T-cell (primary cell): ENCODE measurements around the gene SDHA. TPM values are rescaled to one million over a fixed set of nuclear protein-coding genes. Genes with fewer than 3 reads are reported as not detected.
"Not testable (repeated sequence)": the region's sequence is repeated elsewhere in the genome, so short reads cannot be mapped to it uniquely, and the experiment has no call there.

Experiments
- ATAC-seq, 4 experiments: fragments of 200-7000 bp in 3 of 4; fragments of 150-1000 bp in 1 of 4; cut with Tn5 transposase; replicated peaks in 1 of 4; 1 replicate in 3 of 4; 2 replicates in 1 of 4; pipeline ENCODE4 v1.10.0; 2021; ENCODE audit warnings: moderate library complexity in 3 of 4, mild to moderate bottlenecking in 2 of 4, moderate number of reproducible peaks in 1 of 4
- CTCF ChIA-PET, 2 donors: fragments of 300-600 bp; sonication (Branson Sonifier 250); formaldehyde crosslinking; loops; one replicate each; lab custom pipeline; 2022; ENCODE audit warnings: antibody characterized with exemption in 2 of 2; lab: Charles Lee
- POLR2A ChIA-PET, 2 donors: fragments of 300-600 bp; sonication (Branson Sonifier 250); formaldehyde crosslinking; loops; one replicate each; lab custom pipeline; 2022; ENCODE audit warnings: antibody characterized with exemption in 2 of 2; lab: Charles Lee
- DNase-seq, 35 experiments: peaks; one replicate each; pipeline versions ENCODE4 v3.0.0 to v3.0.0-alpha.2; 2013 to 2023
- H3K27ac ChIP-seq: one replicate; pipeline ENCODE4 v1.5.1; 2013; ENCODE audit warnings: low read length
- H3K27me3 ChIP-seq, 2 experiments: replicated peaks in 1 of 2; 1 replicate in 1 of 2; 2 replicates in 1 of 2; pipeline versions ENCODE4 v1.6.1 to v1.7.0; 2013; ENCODE audit warnings: low read length in 1 of 2, mixed read lengths in 1 of 2; ENCODE audit not compliant: control insufficient read depth in 2 of 2, insufficient read depth in 2 of 2; ENCODE audit errors: extremely low read depth in 1 of 2
- H3K36me3 ChIP-seq, 2 donors: 1 replicate in 1 of 2; 2 replicates in 1 of 2; pipeline versions ENCODE4 v1.6.1 to v1.7.0; 2013; ENCODE audit warnings: low read length in 1 of 2; ENCODE audit not compliant: control insufficient read depth in 2 of 2, insufficient read depth in 1 of 2; ENCODE audit errors: extremely low read depth in 1 of 2
- H3K4me1 ChIP-seq, 2 experiments: 1 replicate in 1 of 2; 2 replicates in 1 of 2; pipeline versions ENCODE4 v1.6.1 to v1.7.0; 2013; ENCODE audit warnings: low read length in 2 of 2, mixed read lengths in 1 of 2; ENCODE audit not compliant: insufficient read depth in 2 of 2, control insufficient read depth in 1 of 2; ENCODE audit errors: extremely low read depth in 1 of 2
- H3K4me3 ChIP-seq, 2 donors: 1 replicate in 1 of 2; 2 replicates in 1 of 2; pipeline versions ENCODE4 v1.5.1 to v1.7.0; 2013; ENCODE audit warnings: mild to moderate bottlenecking in 2 of 2, low read length in 1 of 2, moderate library complexity in 1 of 2; ENCODE audit not compliant: control insufficient read depth in 1 of 2; ENCODE audit errors: extremely low read depth in 1 of 2
- H3K9me3 ChIP-seq: 2 replicates; pipeline ENCODE4 v1.7.0; 2013
- H3K27ac Mint-ChIP-seq, 2 donors: one replicate each; pipeline ENCODE4 v1.8.0; 2020 to 2021; ENCODE audit warnings: mild to moderate bottlenecking in 2 of 2, mixed read lengths in 2 of 2
- H3K27me3 Mint-ChIP-seq, 2 donors: one replicate each; pipeline ENCODE4 v1.8.0; 2021 to 2022; ENCODE audit warnings: mixed read lengths in 2 of 2
- H3K36me3 Mint-ChIP-seq: one replicate; pipeline ENCODE4 v1.8.0; 2021; ENCODE audit warnings: mixed read lengths
- H3K4me1 Mint-ChIP-seq, 3 donors: one replicate each; pipeline ENCODE4 v1.8.0; 2020 to 2022; ENCODE audit warnings: mixed read lengths in 3 of 3, mild to moderate bottlenecking in 1 of 3
- H3K4me3 Mint-ChIP-seq, 3 donors: one replicate each; pipeline ENCODE4 v1.8.0; 2020 to 2022; ENCODE audit warnings: mild to moderate bottlenecking in 3 of 3, mixed read lengths in 3 of 3, moderate library complexity in 3 of 3
- H3K9me3 Mint-ChIP-seq, 3 donors: one replicate each; pipeline ENCODE4 v1.8.0; 2020 to 2022; ENCODE audit warnings: mixed read lengths in 3 of 3
- WGBS: methylation state at CpG from one replicate; pipeline ENCODE4 v1.1.5; 2013; ENCODE audit warnings: missing lambda C conversion rate; ENCODE audit not compliant: insufficient coverage; 5-methylcytosine and 5-hydroxymethylcytosine counted together
- total RNA-seq, 35 experiments: library from RNA in 6 of 35; stranded (reverse) in 6 of 35; fragments of 120-200 nt in 1 of 35; gene quantifications; one replicate each; pipeline versions ENCODE4 v1.2.1 to v1.2.4 and lab custom pipeline; 2013 to 2026

SDHA gene
- total RNA-seq, 5 donors from 2014 or later (not counting 1 experiment from before 2014, with no cell fraction given) = 122 to 209 (median 140) TPM

DNA sequence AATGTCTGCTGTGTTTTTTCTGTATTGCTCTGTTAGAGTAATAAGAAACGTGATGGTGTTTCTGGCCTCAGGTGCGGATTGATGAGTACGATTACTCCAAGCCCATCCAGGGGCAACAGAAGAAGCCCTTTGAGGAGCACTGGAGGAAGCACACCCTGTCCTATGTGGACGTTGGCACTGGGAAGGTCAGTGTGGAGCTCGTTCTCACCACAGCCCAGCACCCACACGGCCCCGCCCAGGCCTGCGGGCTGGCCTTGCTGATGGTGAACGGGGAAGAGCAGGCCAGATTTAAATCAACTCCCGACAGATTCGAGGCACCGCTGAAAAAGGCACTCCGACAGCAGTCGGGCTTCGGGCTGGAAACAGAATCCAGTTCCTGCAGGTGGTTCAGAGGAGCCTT lies 36.2 kb downstream of the SDHA start:
- H3K27me3 Mint-ChIP-seq, DNase-seq, H3K27me3 ChIP-seq, H3K27ac ChIP-seq, H3K4me3 ChIP-seq, H3K27ac Mint-ChIP-seq, POLR2A ChIA-PET, CTCF ChIA-PET, H3K9me3 Mint-ChIP-seq, H3K9me3 ChIP-seq, H3K4me3 Mint-ChIP-seq, ATAC-seq: not testable (repeated sequence)
- Mint-ChIP-seq H3K36me3 (peaks cover 19% of the 10 kb centered on the region), H3K4me1 (peaks cover 0 to 13% (median 8%) of the 10 kb centered on the region in 3 donors)
- no CpG with 5 or more reads among the region's 15 CpGs for WGBS
- Histone ChIP-seq H3K4me1 (peaks cover 0 to 10% of the 10 kb centered on the region in 2 experiments), H3K36me3 (peaks cover 13 to 35% of the 10 kb centered on the region in 2 donors)

DNA sequence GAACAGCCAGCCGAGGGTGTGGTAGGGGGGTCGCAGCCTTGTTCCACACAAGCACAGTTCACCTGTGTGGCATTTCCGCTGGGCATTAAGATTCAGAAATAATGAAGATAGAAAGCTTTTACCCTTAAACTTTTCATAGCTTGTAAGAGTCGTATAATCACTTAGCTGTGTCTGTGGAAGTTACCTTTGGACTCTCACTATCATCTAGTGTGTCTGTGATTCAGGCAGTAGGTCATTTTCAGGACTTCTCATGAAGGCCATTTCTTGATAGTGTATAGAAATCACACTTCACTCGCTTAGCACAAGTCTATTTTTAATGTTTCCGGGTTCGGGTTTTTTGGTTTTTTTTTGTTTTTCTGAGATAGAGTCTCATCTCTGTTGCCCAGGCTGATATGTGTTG lies 37.0 kb downstream of the SDHA start:
- peaks cover 0 to 12% (median 8%) of the 10 kb centered on the region in 3 donors for H3K4me1 Mint-ChIP-seq
- peaks cover 13% of the 10 kb centered on the region for H3K36me3 Mint-ChIP-seq
- ATAC-seq, H3K27ac Mint-ChIP-seq, CTCF ChIA-PET, H3K27me3 ChIP-seq, H3K9me3 ChIP-seq, H3K9me3 Mint-ChIP-seq, H3K27ac ChIP-seq, H3K4me3 Mint-ChIP-seq, H3K4me3 ChIP-seq, DNase-seq, H3K27me3 Mint-ChIP-seq, POLR2A ChIA-PET: not testable (repeated sequence)
- no CpG with 5 or more reads among the region's 7 CpGs for WGBS
- H3K36me3 ChIP-seq = peaks cover 13 to 34% of the 10 kb centered on the region in 2 donors
- H3K4me1 ChIP-seq = peaks cover 0 to 10% of the 10 kb centered on the region in 2 experiments

DNA sequence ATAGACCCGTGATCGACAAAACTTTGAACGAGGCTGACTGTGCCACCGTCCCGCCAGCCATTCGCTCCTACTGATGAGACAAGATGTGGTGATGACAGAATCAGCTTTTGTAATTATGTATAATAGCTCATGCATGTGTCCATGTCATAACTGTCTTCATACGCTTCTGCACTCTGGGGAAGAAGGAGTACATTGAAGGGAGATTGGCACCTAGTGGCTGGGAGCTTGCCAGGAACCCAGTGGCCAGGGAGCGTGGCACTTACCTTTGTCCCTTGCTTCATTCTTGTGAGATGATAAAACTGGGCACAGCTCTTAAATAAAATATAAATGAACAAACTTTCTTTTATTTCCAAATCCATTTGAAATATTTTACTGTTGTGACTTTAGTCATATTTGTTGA lies 38.2 kb downstream of the SDHA start:
- POLR2A ChIA-PET = interaction anchor here in 1 of 2 donors (0.7 kb wide), 1 partner anchor 157 kb away, joined by 3 read pairs; no protein-coding TSS in a partner anchor
- H3K4me1 ChIP-seq = peaks cover 0 to 10% of the 10 kb centered on the region in 2 experiments
- WGBS = no CpG with 5 or more reads among the region's 8 CpGs
- Mint-ChIP-seq H3K36me3 (peaks cover 12% of the 10 kb centered on the region), H3K4me1 (peaks cover 0 to 12% (median 8%) of the 10 kb centered on the region in 3 donors)
- H3K36me3 ChIP-seq = peaks cover 13 to 34% of the 10 kb centered on the region in 2 donors
- DNase-seq, H3K27me3 Mint-ChIP-seq, H3K9me3 ChIP-seq, ATAC-seq, H3K27ac Mint-ChIP-seq, H3K9me3 Mint-ChIP-seq, CTCF ChIA-PET, H3K27ac ChIP-seq, H3K4me3 Mint-ChIP-seq, H3K4me3 ChIP-seq, H3K27me3 ChIP-seq: not testable (repeated sequence)

DNA sequence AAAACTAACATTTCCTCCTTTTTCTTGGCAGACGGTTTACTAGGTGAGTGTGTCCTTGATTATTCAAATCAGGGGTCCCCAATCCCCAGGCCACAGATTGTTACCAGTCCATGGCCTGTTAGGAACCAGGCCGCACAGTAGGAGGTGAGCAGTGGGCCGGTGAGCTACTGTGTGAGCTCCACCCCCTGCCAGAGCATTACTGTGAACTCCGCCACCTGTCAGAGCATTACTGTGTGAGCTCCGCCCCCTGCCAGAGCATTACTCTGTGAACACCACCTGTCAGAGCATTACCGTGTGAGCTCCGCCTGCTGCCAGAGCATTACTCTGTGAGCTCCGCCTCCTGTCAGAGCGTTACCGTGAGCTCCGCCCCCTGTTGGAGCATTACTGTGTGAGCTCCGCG lies 39.0 kb downstream of the SDHA start:
- Histone ChIP-seq H3K36me3 (peaks cover 8 to 34% of the 10 kb centered on the region in 2 donors), H3K27ac (no peak overlapping the region), H3K9me3 (no peaks in the 10 kb centered on the region), H3K4me3 (no peak overlapping the region), H3K27me3 (no peaks in the 10 kb centered on the region), H3K4me1 (peaks cover 0 to 10% of the 10 kb centered on the region in 2 experiments)
- Mint-ChIP-seq H3K9me3 (no peaks in the 10 kb centered on the region), H3K4me1 (peaks cover 0 to 9% (median 8%) of the 10 kb centered on the region in 3 donors), H3K4me3 (no peak overlapping the region), H3K36me3 (peaks cover 13% of the 10 kb centered on the region), H3K27me3 (no peaks in the 10 kb centered on the region), H3K27ac (no peak overlapping the region)
- WGBS = 100% methylated on average over 10 of the region's 13 CpGs
- ATAC-seq = no peak
- DNase-seq = no peak
- ChIA-PET POLR2A (no interaction called here), CTCF (no interaction called here)

DNA sequence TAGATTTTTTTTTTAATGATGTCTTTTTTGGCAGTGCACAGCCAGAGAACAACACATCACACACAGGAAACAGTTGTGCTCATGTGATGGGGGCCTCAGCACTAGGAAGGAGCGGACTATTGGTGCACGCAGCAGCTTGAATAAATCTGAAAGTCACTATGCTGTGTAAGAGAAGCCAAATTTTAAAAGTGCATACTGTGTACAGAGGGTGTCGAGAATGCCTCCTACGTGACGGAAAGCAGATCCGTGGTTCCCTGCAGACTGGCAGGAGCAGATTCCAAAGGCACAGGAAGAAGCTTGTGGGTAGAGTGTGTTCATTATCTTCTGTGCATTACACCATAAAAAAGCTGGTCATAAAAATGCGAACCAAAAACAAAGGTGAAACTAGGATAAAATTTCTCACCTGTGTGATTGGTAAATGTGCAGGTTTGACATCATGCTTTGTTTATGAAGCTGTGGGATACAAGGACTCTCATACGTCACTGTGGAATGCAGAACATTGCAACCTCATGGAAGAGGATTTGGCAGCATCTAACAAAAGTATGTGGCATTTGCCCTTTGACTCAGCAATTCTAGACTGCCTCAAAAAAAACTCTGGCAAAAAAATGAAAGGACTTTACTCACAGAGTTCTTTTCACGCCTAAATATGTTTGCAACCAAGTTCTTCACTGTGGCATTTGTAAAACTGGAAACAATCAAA lies 45.3 kb downstream of the SDHA start:
- H3K36me3 ChIP-seq = peaks cover 6 to 20% of the 10 kb centered on the region in 2 donors
- H3K27me3 ChIP-seq, CTCF ChIA-PET, H3K9me3 ChIP-seq, H3K4me1 ChIP-seq, H3K9me3 Mint-ChIP-seq, H3K27ac Mint-ChIP-seq, ATAC-seq, POLR2A ChIA-PET, H3K4me3 Mint-ChIP-seq, H3K4me1 Mint-ChIP-seq, H3K27ac ChIP-seq, DNase-seq, H3K27me3 Mint-ChIP-seq, H3K4me3 ChIP-seq: not testable (repeated sequence)
- peaks cover 24% of the 10 kb centered on the region for H3K36me3 Mint-ChIP-seq
- 100% methylated on average over 4 of the region's 9 CpGs for WGBS

DNA sequence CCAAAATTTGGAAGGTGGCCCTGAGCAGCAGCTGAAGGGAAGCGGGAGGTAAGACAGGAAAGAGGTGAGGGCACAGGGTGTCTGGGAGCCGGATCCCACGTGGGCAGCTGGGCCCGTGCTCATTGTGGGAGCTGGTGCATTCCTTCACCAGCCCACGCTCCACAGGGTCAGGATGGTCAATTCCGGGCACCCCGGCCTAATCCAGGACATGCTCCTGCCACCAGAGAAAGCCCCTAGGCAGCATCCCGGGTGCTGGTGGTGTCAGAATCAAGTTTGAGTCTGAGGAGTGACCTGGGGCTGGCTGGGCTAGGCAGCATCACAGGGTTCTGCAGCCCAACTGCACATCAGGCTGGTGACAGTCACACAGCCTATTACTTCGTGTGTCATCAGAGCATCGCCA lies 46.2 kb downstream of the SDHA start:
- no peak overlapping the region for H3K27ac Mint-ChIP-seq

More for the DNA sequence above, 46.2 kb downstream of the SDHA start:
- ATAC-seq (no peak), DNase-seq (no peak)
- Mint-ChIP-seq H3K4me3 (no peak overlapping the region), H3K27me3 (no peaks in the 10 kb centered on the region), H3K9me3 (no peaks in the 10 kb centered on the region), H3K36me3 (peaks cover 24% of the 10 kb centered on the region), H3K4me1 (no peaks in the 10 kb centered on the region)
- Histone ChIP-seq H3K4me3 (no peak overlapping the region), H3K4me1 (no peaks in the 10 kb centered on the region), H3K9me3 (no peaks in the 10 kb centered on the region), H3K36me3 (peaks cover 6 to 19% of the 10 kb centered on the region in 2 donors), H3K27me3 (no peaks in the 10 kb centered on the region), H3K27ac (no peak overlapping the region)
- CTCF ChIA-PET = no interaction called here
- WGBS = 92% methylated on average over 8 of the region's 10 CpGs
- POLR2A ChIA-PET = no interaction called here
